Measurements from ENCODE around the gene DDX6.
"Not testable (repeated sequence)": the region's sequence is repeated elsewhere in the genome, so short reads cannot be mapped to it uniquely, and the experiment has no call there.

DDX6 gene, protein sequence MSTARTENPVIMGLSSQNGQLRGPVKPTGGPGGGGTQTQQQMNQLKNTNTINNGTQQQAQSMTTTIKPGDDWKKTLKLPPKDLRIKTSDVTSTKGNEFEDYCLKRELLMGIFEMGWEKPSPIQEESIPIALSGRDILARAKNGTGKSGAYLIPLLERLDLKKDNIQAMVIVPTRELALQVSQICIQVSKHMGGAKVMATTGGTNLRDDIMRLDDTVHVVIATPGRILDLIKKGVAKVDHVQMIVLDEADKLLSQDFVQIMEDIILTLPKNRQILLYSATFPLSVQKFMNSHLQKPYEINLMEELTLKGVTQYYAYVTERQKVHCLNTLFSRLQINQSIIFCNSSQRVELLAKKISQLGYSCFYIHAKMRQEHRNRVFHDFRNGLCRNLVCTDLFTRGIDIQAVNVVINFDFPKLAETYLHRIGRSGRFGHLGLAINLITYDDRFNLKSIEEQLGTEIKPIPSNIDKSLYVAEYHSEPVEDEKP

DNA sequence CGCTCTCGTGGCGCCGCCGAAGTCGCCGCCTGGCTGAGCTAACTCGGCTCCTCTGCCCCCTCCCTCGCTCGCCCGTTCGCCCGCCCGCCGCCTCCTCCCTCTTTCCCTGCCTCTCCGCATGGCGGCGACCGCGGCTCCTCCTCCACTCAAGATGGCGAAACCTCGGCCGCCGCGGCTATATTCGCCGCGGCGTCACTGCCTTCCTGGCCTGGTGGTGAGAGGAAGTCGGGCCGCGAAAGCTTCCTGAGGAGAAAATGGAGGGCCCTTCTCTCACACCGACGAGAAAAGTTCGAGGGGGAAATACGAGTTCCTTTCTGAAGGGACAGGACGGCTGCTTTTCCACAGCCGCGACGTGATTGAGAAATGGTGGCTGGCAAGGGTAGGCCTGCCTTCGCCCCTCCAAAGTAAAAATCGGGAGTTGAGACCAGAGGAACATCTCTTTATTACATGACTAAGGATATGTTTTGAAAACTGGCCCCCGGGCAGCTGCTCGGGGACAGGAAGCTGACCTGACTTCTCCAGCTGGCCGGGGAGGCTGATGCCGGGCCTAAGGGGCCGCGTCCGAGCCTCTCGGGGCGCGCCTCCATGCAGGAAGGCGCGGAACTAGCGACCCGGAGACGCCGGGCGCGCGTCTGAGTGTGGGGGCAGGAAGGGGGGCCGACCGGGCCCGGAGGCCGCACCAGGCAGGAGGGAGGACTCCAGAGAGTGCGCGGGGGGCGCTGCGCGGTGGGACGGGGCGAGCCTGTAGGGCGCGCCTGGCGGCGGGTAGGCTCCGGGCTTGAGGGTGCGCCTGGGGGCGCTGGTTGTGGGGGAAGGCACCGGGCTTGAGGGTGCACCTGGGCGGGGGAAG is at the start of gene DDX6:
TSS of gene DDX6 (minus strand) at position 54 of the 850 bp plus-strand sequence. CDS start 4,913 bp downstream, outside the sequence.
- DNase-seq = peak; percentile 86

DNA sequence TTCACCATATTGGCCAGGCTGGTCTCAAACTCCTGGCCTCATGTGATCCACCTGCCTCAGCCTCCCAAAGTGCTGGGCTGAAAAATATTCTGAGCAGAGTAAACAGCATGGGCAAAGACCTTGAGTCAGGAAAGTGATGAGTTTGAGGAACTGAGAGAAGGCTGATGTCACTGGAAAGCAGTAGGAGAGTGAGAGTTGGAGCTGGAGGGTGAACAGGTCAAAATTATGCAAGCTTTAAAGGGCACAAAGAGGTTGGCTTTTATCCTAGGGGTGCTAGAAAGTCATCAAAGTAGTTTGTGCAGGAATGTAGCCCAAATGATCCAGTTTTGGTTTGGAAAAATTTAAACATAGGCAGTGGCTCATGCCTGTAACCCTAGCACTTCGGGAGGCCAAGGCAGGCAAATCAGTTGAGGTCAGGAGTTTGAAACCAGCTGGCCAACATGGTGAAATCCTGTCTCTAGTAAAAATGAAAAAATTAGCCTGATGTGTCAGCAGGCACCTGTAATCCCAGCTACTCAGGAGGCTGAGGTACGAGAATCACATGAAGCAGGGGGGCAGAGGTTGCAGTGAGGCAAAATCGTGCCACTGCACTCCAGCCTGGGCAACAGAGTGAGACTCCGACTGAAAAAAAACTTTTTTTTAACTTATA is 48.1 kb upstream of the DDX6 start:
- DNase-seq = no peak

DNA sequence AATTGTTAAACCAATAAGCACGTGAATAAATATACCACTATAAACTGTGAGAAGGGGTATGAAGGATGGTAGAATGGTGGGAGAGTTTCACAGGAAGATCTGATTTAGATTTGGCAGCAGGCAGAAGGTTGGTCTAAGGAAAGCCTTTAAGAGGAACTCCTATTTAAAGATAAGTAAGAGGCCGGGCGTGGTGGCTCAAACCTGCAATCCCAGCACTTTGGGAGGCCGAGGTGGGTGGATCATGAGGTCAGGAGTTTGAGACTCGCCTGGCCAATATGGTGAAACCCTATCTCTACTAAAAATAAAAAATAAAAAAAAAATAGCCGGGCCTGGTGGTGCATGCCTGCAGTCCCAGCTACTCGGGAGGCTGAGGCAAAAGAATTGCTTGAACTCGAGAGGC is 46.9 kb upstream of the DDX6 start:
- no peak for DNase-seq

DNA sequence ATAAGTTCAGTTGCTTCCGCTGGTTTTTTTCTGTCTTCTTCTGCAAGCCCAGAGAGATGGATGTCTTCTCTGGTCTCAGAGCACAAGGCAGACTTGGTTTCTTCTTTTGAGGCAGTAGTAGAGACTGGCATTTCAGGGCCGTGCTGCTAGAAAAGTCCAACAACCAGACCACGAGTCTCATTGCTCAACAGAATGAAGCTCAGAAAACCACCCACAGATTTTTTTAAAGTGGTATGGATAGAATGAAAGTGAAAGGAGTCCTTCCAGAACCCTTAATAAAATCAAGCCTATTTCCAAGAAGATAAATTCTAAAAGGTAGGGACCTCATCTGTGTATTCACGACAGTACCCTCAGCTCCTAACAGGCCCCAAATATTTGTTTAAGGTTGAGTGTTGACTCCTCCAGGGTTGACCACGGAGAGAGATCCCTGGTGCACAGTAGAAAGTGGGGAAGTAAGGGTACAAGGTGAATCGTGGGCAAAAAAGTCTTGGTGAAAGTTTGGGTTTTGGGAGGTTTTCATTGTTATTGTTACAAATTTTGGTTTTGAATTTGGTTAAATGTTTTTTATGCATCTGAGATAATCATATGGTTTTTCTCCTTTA is 43.6 kb upstream of the DDX6 start:
- DNase-seq = no peak

DNA sequence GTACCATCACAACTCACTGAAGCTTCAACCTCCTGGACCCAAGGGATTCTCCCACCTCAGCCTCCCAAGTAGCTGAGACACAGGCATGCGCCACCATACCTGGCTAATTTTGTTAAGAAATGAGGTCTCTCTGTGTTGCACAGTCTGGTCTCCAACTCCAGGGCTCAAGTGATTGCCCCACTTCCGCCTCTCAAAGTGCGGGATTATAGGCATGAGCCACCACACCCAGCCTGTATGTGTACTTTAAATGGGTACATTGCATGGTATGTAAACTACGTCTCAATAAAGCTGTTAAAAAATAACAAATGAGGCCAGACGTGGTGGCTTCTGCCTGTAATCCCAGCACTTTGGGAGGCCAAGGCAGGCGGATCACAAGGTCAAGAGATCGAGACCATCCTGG is 36.2 kb upstream of the DDX6 start:
- DNase-seq = no peak

DNA sequence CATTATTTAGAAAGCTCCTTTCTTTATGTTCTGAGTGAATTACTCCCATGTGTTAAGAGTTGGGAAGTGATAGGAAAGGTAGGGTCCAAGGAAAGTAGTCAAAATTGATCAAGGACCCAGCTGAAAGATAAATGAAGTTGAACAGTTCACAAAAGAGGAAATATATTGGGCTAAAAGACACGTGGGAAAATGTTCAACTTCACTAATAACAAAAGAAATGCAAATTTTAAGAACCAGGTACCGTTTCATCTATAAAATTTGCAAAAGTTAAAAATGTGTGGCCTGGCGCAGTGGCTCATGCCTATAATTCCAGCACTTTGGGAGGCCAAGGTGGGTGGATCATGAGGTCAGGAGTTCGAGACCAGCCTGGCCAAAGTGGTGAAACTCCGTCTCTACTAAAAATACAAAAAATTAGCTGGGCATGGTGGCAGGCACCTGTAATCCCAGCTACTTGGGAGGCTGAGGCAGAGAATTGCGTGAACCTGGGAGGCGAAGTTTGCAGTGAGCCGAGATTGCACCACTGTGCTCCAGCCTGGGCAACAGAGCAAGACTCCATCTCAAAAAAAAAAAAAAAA is 32.1 kb upstream of the DDX6 start:
- DNase-seq = not testable (repeated sequence)

DNA sequence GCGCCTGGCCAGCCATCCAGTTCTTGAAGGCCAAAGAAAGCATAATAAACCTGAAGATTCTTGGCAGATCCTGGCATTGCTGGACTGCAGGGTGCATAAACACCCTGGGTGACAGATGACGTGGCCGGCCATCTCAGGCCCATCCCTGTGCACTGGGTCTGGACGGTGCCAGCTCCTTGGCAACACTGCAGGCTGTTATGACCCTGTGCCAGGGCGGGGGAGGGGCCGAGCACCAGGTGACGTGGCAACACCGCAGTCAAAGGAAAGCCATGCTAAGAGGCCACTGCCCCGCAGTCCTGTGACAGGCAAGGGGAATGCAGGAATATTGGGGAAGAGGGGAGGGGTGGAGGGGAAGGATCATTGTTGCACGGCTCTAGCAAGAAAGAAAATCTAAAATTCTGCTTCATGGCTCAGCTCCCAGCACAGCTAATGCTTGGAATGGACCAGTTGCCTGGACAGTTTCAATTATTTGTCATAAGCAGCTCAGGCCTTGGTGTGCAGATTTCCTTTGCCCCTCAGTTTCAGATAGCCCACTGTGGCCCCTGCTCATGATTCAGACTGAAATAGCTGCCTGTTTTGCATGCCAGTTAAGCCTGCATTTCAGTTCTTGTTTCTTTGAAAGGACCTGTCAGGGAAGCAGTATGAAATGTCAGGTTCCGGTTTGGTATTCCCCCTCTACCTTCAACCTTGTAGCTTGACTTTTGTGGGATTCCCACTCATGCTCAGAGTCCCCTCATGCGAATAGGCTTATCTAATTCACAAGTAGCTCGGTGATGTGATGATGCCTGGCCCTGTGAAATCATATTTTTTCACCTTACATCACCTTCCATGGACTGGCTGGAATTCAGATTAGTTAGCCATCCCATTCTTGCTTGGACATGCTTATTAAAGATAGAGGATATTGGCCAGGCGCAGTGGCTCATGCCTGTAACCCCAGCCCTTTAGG is 29.7 kb upstream of the DDX6 start:
- no peak for DNase-seq

DNA sequence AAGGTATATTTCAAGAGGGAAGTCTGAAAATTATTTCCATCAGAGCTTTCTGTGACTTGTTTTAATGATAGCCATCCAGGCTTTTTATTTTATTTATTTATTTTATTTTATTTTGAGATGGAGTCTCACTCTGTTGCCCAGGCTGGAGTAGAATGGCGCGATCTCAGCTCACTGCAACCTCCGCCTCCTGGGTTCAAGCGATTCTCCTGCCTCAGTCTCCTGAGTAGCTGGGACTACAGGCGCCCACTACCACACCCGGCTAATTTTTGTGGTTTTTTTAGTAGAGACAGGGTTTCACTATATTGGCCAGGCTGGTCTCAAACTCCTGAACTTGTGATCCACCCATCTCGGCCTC is 29.0 kb upstream of the DDX6 start:
- not testable (repeated sequence) for DNase-seq

DNA sequence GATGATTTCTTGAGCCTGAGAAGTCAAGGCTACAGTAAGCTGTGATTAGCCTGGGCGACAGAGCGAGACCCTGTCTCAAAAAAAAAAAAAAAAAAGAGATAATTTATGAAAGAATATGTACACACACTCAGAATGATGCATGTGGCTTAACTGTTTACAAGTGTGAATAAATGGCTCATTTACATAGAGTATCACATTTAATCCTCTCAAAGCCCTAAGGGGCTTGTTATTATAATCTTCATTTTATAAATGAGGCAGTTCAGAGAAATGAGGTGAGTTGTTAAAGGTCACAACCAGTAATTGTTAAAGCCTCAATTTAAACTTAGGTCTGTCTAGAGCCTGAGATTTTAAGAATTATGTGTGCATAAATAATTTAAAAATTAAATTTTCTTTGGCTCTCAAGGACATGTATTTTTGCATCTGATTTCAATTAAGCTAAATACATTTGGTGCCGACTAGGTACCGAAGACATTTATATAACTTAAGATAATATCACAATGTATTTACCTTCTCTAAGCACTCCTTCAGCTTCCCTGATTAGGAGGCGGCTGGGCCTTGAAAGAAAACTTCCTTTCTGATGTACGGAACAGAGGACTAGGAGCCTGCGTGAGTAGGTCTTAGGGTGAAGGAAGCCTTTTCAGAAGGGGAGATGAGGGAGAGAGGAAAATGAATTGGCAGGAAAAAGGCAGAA is 28.5 kb upstream of the DDX6 start:
- DNase-seq = no peak

DNA sequence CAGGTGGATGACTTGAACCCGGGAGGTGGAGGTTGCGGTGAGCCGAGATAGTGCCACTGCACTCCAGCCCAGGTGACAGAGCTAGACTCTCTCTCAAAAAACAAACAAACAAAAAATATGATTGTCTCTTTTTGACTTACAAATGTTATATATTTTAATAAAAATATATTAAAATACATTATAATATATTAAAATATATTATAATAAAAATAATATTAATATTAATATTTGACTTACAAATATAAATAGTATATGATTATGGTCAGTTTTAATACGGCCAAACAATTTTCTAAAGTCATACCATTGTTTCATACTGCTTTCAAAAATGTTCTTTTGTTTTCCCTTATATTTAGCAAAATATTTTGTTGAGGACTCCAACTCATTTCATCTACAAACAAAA is 27.2 kb upstream of the DDX6 start:
- no peak for DNase-seq

DNA sequence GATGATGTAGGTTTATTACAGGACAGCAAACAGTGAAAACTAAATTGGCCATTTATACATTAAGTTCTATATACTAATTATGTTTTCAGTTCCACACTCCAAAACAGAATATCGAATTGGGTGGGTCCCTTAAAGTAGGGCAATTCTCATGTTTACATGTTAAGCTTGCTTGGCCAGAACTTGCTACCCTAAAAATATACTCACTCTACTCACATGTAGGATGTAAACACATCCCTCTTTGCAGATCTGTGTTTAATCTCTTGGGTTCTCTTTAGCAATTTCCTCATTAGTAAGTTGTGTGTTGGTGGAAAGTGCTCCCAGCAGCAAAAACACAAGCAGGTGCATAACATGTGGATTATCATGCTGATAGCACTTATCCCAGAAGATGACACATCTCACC is 22.6 kb upstream of the DDX6 start:
- no peak for DNase-seq

DNA sequence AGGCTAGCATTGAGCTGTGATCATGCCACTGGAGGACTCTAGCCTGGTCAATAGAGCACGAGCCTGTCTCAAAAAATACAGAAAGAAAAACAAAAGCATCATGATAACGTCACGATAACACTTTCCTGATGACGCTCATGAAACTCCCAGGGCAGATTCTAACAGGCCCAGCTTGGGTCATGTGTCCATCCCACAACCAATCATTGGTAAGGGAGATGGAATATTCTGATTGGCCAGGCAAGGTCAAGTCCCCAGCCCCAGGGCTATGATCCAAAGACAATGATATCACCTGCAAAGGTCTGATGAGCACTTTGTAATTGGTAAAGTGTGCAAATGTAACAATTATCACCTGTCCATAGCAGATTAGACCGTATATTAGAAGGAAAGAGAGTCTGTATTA is 21.5 kb upstream of the DDX6 start:
- DNase-seq = no peak

DNA sequence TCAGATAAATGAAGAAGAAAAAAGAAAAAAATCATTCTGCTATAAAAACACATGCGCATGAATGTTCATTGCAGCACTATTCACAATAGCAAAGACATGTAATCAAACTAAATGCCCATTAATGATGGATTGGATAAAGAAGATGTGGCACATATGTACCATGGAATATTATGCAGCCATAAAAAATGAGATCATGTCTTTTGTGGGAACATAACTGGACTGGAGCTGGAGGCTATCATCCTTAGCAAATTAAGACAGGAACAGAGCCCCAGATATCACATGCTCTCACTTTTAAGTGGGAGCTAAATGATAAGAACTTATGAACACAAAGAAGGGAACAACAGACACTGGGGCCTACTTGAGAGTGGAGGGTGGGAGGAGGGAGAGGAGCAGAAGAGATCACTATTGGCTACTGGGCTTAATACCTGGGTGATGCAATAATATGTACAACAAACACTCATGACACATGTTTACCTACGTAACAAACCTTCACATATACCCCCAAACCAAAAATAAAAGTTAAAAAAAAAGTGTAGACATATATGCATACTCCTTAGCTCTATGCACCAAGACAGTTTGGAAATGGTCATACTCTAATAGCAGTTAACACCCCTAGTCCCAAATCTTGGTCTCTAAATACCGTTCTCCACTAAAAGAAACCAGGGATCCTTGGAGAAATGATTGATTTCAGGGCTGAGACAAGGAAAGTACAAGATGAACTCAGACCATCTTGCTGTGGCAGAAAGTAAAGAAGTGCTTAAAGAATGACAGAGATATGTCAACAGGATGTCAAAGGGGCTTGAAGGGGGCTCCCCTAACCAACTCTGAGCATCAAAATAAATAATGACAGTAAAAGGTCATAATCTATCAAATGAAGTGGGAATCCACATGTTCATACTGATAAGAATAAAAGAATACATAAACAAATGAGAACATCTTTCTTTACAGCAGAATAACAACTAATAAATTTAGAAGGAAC is 17.1 kb upstream of the DDX6 start:
- DNase-seq = no peak

DNA sequence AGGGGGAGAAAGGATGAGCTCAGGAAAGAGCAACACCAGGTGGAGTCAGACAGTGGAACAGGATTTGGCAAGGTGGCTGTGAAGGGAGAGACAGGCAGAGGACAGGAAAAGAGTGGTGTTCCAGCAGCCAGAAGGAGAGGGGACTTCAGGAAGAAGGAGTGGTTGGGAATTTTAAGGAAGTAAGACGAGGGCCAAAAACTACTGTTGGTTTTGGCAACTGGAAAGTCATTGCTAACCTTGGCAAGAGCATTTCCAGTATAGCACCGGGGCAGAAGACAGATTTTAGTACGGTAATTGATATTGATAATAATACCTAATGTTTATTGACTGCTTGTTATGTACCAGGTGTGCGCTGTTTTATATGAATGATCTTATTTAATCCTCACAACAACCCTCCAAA is 15.4 kb upstream of the DDX6 start:
- no peak for DNase-seq

DNA sequence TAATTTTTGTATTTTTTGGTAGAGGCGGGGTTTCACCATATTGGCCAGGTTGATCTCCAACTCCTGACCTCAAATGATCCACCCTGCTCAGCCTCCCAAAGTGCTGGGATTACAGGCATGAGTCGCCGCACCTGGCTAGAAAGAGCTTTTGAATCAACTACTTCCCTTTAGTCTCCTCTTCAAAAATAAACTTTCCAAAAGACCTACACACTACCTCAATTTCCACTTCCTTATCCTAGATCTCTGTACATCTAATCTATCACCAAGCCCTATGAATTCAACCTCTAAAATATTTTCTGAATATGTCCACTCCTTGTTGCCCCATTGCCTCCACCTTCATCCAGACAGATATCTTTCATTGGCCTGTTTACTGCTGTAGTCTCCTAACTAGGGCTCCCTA is 13.1 kb upstream of the DDX6 start:
- DNase-seq = no peak

DNA sequence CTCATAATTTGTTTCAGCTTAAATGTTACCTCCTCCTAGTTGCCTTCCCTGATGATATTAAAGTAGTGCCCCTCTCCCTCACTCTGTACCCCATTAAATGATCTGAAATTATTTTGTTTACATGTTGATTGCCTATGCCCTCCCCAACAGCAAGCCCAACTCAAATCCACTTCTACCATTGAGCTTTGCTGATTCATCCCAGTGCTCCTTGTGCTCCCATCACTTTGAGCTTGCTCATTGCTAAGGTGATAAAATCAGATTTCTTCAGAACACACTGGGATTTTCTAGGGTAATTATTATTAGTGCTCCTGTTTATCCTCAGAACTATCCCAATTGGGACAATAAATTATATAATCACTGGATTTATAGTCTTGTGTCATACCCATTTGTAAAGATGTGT is 8.4 kb upstream of the DDX6 start:
- DNase-seq = no peak

DNA sequence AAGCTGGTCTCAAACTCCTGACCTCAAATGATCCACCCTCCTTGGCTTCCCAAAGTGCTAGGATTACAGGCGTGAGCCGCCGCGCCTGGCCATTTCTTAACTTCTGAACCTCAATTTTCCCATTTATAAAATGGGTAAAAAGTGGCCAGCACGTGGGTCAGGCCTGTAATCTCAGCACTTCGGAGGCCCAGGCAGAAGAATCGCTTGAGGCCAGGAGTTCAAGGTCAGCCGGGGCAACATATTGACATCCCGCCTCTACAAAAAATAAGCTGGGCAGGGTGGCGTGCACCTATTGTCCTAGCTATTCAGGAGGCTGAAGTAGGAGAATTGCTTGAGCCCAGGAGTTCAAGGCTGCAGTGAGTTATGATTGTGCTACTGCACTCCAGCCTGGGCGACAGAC is 6.5 kb upstream of the DDX6 start:
- DNase-seq = no peak

DNA sequence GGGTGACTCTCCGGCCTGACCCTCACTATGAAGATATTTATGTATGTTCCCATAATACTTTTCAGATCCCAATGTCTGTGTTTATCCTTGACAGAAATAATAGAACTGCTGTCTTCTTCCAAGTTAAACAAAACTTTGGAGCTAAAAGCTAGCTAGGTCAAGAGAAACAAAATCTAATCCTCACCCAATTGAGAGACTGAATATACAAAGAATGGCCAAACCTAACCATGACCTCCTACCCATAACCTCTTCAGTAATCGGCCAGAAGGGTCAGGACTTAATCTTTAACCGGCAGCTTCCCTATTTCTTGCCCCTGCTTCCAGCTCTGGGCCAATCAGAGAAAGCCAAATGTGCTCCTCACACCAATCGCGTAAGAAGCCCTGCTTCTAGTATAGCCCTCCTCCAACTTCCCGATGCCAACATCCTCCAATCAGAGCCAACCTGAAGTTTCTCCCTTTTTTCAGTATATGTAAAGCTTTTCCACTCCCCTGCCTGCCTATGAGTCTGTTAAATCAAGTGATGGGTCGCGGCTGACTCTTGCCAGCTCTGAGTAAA is 1.7 kb upstream of the DDX6 start:
- peak; percentile 85 for DNase-seq

DNA sequence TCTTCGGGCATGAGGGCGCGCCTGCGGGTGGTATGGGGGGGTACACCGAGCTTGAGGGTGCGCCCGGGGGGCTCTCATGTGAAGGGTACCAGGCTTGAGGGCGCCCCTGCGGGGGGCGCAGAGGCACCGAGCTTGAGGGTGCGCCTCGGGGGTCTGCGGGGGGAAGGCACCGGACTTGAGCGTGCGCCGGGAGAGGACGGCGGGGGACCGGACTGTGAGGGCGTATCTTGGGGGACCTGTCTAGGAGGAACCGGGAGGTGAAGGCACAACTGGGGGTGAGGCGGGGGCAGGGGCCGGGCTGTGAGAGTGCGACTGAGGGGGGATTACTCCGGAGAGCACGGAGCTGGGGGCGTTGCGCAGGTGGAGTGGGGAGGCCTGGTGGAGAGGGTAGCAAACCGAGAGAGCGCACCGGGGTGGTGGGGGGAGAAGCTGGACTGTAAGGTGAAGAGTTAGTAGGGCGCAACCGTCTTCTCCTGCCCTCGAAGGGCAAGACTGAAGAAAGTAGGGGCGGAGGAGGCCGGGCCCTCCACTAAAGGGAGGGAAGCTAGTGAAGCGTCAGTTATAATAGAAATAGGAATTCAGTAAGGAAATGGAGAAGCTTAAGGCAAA is 1.1 kb upstream of the DDX6 start:
- no peak for DNase-seq
